ENCODE data around the gene CD99. TPM values are rescaled to one million over a fixed set of nuclear protein-coding genes. Genes with fewer than 3 reads are reported as not detected.

Gene CD99
- polyA plus RNA-seq, 1 of the 3 experiments (the other 2 are of a cell fraction) = 346 TPM

- Histone ChIP-seq H3K27me3 (ENCODE audit: insufficient read depth) (peaks cover 15% of the 10 kb centered on the region; the same call in 1 of the 2 replicates), H3K4me1 (ENCODE audit: control insufficient read depth in 1 of 2, insufficient read depth in 2 of 2, low read depth in 1 of 2, low read length in 1 of 2) (no peaks in the 10 kb centered on the region), H3K79me2 (ENCODE audit: insufficient read depth) (no peaks in the 10 kb centered on the region), H3K36me3 (replicated peaks in 1 of 2; ENCODE audit: control insufficient read depth in 1 of 2, insufficient read depth in 2 of 2, low read length in 1 of 2) (no peaks in the 10 kb centered on the region), H3K4me2 (no peak overlapping the region), H3K9ac (no peak overlapping the region), H3F3A (replicated peaks; ENCODE audit: insufficient read depth) (no peaks in the 10 kb centered on the region), H3K9me2 (no peaks in the 10 kb centered on the region), H3K9me3 (no peaks in the 10 kb centered on the region), H2AFZ (ENCODE audit: low read depth) (no peak overlapping the region), H3K4me3 (ENCODE audit: low read depth in 2 of 2, low read length in 1 of 2) (no peak overlapping the region), H3K27ac (ENCODE audit: low read depth in 2 of 2, low read length in 1 of 2) (no peak overlapping the region), H4K20me1 (ENCODE audit: insufficient read depth) (no peaks in the 10 kb centered on the region)
- ChIA-PET POLR2A (no interaction called here), CTCF (no interaction called here)
- DNase-seq = no peak
- 34% methylated on average over 6 of the region's 6 CpGs for WGBS (ENCODE audit: low lambda C conversion rate)
- TF ChIP-seq, protein P1, sequence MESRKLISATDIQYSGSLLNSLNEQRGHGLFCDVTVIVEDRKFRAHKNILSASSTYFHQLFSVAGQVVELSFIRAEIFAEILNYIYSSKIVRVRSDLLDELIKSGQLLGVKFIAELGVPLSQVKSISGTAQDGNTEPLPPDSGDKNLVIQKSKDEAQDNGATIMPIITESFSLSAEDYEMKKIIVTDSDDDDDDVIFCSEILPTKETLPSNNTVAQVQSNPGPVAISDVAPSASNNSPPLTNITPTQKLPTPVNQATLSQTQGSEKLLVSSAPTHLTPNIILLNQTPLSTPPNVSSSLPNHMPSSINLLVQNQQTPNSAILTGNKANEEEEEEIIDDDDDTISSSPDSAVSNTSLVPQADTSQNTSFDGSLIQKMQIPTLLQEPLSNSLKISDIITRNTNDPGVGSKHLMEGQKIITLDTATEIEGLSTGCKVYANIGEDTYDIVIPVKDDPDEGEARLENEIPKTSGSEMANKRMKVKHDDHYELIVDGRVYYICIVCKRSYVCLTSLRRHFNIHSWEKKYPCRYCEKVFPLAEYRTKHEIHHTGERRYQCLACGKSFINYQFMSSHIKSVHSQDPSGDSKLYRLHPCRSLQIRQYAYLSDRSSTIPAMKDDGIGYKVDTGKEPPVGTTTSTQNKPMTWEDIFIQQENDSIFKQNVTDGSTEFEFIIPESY (IDR thresholded peaks at IDR 0.05; ENCODE audit: borderline replicate concordance, low read depth) = no peak
- TF ChIP-seq GATA2 (CRISPR knock-in tag; IDR thresholded peaks at IDR 0.05) (no peak), YY1 (IDR thresholded peaks at IDR 0.05; ENCODE audit: low read depth) (no peak), CHD2 (IDR thresholded peaks at IDR 0.05; ENCODE audit: low read length, partially characterized antibody) (no peak), NFIC (IDR thresholded peaks at IDR 0.05; ENCODE audit: borderline replicate concordance) (no peak), POLR2AphosphoS5 (IDR thresholded peaks at IDR 0.05; ENCODE audit: low read depth, low read length) (no peak), REST (IDR thresholded peaks at IDR 0.05; ENCODE audit: low read depth, low read length) (no peak)
- TF ChIP-seq, protein P2, sequence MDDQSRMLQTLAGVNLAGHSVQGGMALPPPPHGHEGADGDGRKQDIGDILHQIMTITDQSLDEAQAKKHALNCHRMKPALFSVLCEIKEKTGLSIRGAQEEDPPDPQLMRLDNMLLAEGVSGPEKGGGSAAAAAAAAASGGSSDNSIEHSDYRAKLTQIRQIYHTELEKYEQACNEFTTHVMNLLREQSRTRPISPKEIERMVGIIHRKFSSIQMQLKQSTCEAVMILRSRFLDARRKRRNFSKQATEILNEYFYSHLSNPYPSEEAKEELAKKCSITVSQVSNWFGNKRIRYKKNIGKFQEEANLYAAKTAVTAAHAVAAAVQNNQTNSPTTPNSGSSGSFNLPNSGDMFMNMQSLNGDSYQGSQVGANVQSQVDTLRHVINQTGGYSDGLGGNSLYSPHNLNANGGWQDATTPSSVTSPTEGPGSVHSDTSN (IDR thresholded peaks at IDR 0.05) = no peak
These were observed 90.6 kb downstream of the CD99 start for GRCh38 chrX:2781698-2782097.

DNA sequence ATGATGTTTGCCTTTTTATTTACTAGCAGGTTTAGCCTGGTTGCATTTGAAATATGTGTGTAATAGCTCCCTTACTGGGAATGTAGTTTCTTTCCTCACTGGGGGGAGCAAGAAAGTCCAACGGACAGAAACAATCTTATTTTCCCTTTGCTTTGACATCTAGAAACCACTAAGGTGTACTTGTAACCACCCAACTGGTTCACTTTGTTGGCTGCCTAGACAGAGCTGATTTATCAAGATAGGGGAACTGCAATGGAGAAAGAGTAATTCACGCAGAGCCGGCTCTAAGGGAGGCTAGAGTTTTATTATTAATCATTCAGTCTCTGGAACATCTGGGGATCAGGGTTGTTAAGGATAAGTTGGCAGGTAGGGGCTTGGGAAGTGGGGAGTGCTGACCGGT lies 91.1 kb downstream of the CD99 start:
- no peaks in the 10 kb centered on the region for H3K79me2 ChIP-seq (ENCODE audit: insufficient read depth)
- H3K4me1 ChIP-seq (ENCODE audit: control insufficient read depth in 1 of 2, insufficient read depth in 2 of 2, low read depth in 1 of 2, low read length in 1 of 2) = no peaks in the 10 kb centered on the region
- no peak overlapping the region for H2AFZ ChIP-seq (ENCODE audit: low read depth)
- no peaks in the 10 kb centered on the region for H3F3A ChIP-seq (replicated peaks; ENCODE audit: insufficient read depth)
- ChIA-PET POLR2A (no interaction called here), CTCF (no interaction called here)
- H3K36me3 ChIP-seq (replicated peaks in 1 of 2; ENCODE audit: control insufficient read depth in 1 of 2, insufficient read depth in 2 of 2, low read length in 1 of 2) = no peaks in the 10 kb centered on the region
- H3K4me2 ChIP-seq = no peak overlapping the region
- no peak overlapping the region for H3K27ac ChIP-seq (ENCODE audit: low read depth in 2 of 2, low read length in 1 of 2)
- no peaks in the 10 kb centered on the region for H4K20me1 ChIP-seq (ENCODE audit: insufficient read depth)
- peaks cover 15% of the 10 kb centered on the region; the same call in 1 of the 2 replicates for H3K27me3 ChIP-seq (ENCODE audit: insufficient read depth)
- 21% methylated on average over 4 of the region's 4 CpGs for WGBS (ENCODE audit: low lambda C conversion rate)
- H3K9me3 ChIP-seq = no peaks in the 10 kb centered on the region
- no peak for DNase-seq
- H3K4me3 ChIP-seq (ENCODE audit: low read depth in 2 of 2, low read length in 1 of 2) = no peak overlapping the region
- H3K9ac ChIP-seq = no peak overlapping the region
- no peaks in the 10 kb centered on the region for H3K9me2 ChIP-seq
- TF ChIP-seq IRF3 (IDR thresholded peaks at IDR 0.05; ENCODE audit: low read depth, low read length) = no peak
- TF ChIP-seq CTCF (IDR thresholded peaks at IDR 0.05) = no peak
- no peak for TF ChIP-seq JUND (IDR thresholded peaks at IDR 0.05)
- TF ChIP-seq NFIC (IDR thresholded peaks at IDR 0.05; ENCODE audit: borderline replicate concordance) = no peak
- no peak for TF ChIP-seq CHD2 (IDR thresholded peaks at IDR 0.05; ENCODE audit: low read length, partially characterized antibody)
- TF ChIP-seq MEF2A (IDR thresholded peaks at IDR 0.05; ENCODE audit: borderline replicate concordance, low read depth) = no peak
- no peak for TF ChIP-seq SMC3 (IDR thresholded peaks at IDR 0.05; ENCODE audit: low read depth, low read length)
- no peak for TF ChIP-seq TEAD4 (IDR thresholded peaks at IDR 0.05; ENCODE audit: borderline replicate concordance, insufficient read depth)
- no peak for TF ChIP-seq RCOR1 (IDR thresholded peaks at IDR 0.05; ENCODE audit: low read length)
- TF ChIP-seq, protein P1 (IDR thresholded peaks at IDR 0.05; ENCODE audit: borderline replicate concordance, low read depth) = no peak
